Lower leg skin (tissue), 3 donors: ENCODE data around the gene FAM227A.
"Not testable (repeated sequence)": the region's sequence is repeated elsewhere in the genome, so short reads cannot be mapped to it uniquely, and the experiment has no call there.

Experiments used
- POLR2A ChIP-seq, 2 donors: fragments of 450-650 bp; IDR thresholded peaks; one replicate each; pipeline ENCODE4 v1.6.1; 2016 to 2017; ENCODE audit warnings: antibody characterized with exemption in 2 of 2, mild to moderate bottlenecking in 1 of 2, moderate library complexity in 1 of 2
- TF ChIP-seq, protein P1 (sequence below), 3 donors: fragments of 450-650 bp; IDR thresholded peaks; one replicate each; pipeline ENCODE4 v1.5.1; 2016; ENCODE audit warnings: antibody characterized with exemption in 3 of 3, mild to moderate bottlenecking in 3 of 3, moderate library complexity in 2 of 3

DNA sequence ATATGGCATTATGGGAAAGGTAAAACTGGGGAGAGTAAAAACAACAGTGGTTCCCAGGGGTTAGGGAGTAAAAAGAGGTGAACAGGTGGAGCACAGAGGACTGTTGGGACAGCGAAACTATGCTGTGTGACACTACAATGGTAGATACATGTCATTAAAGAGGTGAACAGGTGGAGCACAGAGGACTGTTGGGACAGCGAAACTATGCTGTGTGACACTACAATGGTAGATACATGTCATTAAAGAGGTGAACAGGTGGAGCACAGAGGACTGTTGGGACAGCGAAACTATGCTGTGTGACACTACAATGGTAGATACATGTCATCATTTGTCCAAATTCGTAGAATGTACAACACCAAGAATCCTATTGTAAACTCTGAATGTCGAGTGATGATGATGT, 11.9 kb downstream of the FAM227A start:
- TF ChIP-seq POLR2A (IDR thresholded peaks at IDR 0.05): not testable (repeated sequence)
- TF ChIP-seq, protein P1, sequence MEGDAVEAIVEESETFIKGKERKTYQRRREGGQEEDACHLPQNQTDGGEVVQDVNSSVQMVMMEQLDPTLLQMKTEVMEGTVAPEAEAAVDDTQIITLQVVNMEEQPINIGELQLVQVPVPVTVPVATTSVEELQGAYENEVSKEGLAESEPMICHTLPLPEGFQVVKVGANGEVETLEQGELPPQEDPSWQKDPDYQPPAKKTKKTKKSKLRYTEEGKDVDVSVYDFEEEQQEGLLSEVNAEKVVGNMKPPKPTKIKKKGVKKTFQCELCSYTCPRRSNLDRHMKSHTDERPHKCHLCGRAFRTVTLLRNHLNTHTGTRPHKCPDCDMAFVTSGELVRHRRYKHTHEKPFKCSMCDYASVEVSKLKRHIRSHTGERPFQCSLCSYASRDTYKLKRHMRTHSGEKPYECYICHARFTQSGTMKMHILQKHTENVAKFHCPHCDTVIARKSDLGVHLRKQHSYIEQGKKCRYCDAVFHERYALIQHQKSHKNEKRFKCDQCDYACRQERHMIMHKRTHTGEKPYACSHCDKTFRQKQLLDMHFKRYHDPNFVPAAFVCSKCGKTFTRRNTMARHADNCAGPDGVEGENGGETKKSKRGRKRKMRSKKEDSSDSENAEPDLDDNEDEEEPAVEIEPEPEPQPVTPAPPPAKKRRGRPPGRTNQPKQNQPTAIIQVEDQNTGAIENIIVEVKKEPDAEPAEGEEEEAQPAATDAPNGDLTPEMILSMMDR (IDR thresholded peaks at IDR 0.05): not testable (repeated sequence)
